Activated CD4-positive, alpha-beta T cell treated with anti-CD3 and anti-CD28 coated beads, Interleukin-2, amount 50 U/mL, for 1 hour (primary cell): Measurements from ENCODE around the gene PDE9A.

Experiments used
- DNase-seq: peaks from one replicate; pipeline ENCODE4 v3.0.0-alpha.2; 2020

Gene PDE9A

GRCh38 chr21:42658320-42659105, 5.1 kb downstream of the PDE9A start:
- no peak for DNase-seq

GRCh38 chr21:42659416-42660117, 6.1 kb downstream of the PDE9A start:
- DNase-seq = no peak

GRCh38 chr21:42660118-42660470, 6.7 kb downstream of the PDE9A start:
- DNase-seq = no peak

GRCh38 chr21:42661688-42662429, 8.4 kb downstream of the PDE9A start:
- DNase-seq = no peak

GRCh38 chr21:42662430-42663199, 9.2 kb downstream of the PDE9A start:
- DNase-seq = no peak

GRCh38 chr21:42663200-42663750, 9.9 kb downstream of the PDE9A start:
- DNase-seq = no peak

GRCh38 chr21:42663860-42664535, 10.6 kb downstream of the PDE9A start:
- DNase-seq = no peak

GRCh38 chr21:42664614-42665013, 11.2 kb downstream of the PDE9A start:
- no peak for DNase-seq

- no peak for DNase-seq
Observed at GRCh38 chr21:42665026-42665425, 11.6 kb downstream of the PDE9A start.

- DNase-seq = no peak
Observed at GRCh38 chr21:42665484-42665883, 12.1 kb downstream of the PDE9A start.

GRCh38 chr21:42666023-42666747, 12.8 kb downstream of the PDE9A start:
- peak; percentile 26 for DNase-seq

- DNase-seq = no peak
Observed at GRCh38 chr21:42666925-42667324, 13.5 kb downstream of the PDE9A start.

- DNase-seq = no peak
Observed at GRCh38 chr21:42668298-42668992, 15.0 kb downstream of the PDE9A start.

GRCh38 chr21:42669041-42669440, 15.6 kb downstream of the PDE9A start:
- DNase-seq = no peak

GRCh38 chr21:42670058-42670880, 16.8 kb downstream of the PDE9A start:
- DNase-seq = no peak

GRCh38 chr21:42670884-42671283, 17.5 kb downstream of the PDE9A start:
- no peak for DNase-seq

GRCh38 chr21:42671778-42672593, 18.6 kb downstream of the PDE9A start:
- DNase-seq = no peak

- DNase-seq = no peak
Observed at GRCh38 chr21:42672699-42673458, 19.5 kb downstream of the PDE9A start.
